Measurements from ENCODE around the gene SEC11C.

The SEC11C gene

DNA sequence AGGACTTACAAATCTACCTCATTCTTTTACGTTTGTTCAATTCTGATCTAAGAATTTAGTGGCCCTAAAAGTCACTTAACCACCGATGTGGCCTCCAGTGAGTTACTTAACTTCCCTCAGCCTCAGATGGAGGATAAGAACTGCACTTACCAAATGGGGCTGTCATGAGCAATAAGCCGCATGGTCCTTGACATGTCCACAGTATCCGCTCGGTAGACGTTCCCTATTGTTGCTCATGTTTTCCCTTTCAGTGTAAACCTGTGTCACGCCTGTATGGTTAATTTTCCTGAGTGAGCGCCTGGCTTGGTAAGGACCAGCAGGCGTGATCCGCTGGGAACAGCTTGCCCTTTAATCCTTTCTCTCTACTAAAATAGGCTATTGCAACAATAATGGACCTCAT lies 20.3 kb downstream of the SEC11C start:
- H3K4me3 Mint-ChIP-seq: no peak overlapping the region
- no peaks in the 10 kb centered on the region for H3K4me1 Mint-ChIP-seq
- no peaks in the 10 kb centered on the region for H3K9me3 Mint-ChIP-seq
- no peak for ATAC-seq
- peaks cover 22% of the 10 kb centered on the region for H3K36me3 Mint-ChIP-seq (ENCODE audit: low read depth)
- no peak overlapping the region for H3K27ac Mint-ChIP-seq
- DNase-seq: no peak
- no peaks in the 10 kb centered on the region for H3K27me3 Mint-ChIP-seq

DNA sequence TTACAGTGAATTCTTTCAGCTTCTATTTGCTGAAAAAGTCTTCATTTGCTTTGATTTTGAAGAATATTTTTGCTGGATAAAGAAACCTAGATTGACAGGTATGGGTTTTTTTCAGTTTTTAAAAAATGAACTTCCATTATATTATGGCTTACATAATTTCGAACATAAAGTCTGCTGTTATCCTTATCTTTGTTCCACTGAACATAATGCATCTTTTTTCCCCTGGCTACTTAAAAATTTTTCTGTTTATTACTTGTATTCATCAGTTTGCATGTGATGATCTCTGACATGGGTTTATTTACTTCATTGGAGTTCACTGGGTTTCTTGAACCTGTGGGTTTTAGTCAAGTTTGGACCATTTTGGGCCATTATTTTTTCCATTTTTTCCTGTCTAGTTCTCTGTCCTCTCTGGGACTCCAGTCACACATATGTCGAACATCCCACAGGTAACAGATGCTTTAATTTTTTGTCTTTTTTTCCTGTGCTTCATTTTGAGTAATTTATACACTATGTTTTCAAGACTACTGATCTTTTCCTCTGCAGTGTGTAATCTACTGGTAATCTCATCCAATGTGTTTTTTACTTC lies 33.1 kb downstream of the SEC11C start:
- DNase-seq (no peak), ATAC-seq (no peak)
- Mint-ChIP-seq H3K4me3 (no peak overlapping the region), H3K4me1 (no peaks in the 10 kb centered on the region), H3K9me3 (peaks cover 30% of the 10 kb centered on the region), H3K27ac (no peak overlapping the region), H3K27me3 (peaks cover 12% of the 10 kb centered on the region), H3K36me3 (ENCODE audit: low read depth) (peaks cover 2% of the 10 kb centered on the region)

DNA sequence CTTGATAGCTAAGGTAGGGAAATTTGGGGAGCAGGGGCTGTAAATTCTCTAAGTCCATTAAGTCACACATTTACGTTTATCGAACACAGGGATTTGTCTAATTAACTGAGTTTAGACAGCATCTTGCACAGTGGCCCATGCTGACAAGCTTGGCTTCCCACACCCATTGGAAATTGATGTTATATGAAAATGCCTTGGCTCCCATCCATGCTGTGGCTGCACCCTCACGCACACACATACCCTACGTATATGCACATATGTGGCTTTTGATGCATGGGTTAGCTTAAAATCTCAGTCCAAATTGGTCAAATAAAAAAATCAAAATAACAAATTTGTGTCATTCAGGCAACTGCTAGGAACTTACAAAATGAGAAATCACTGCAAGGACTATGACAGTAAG lies 37.8 kb downstream of the SEC11C start:
- ATAC-seq: no peak
- peaks cover 2% of the 10 kb centered on the region for H3K36me3 Mint-ChIP-seq (ENCODE audit: low read depth)
- H3K27me3 Mint-ChIP-seq: peaks cover 6% of the 10 kb centered on the region
- DNase-seq: no peak
- H3K9me3 Mint-ChIP-seq: peaks cover 15% of the 10 kb centered on the region
- H3K27ac Mint-ChIP-seq: no peak overlapping the region
- no peaks in the 10 kb centered on the region for H3K4me1 Mint-ChIP-seq
- no peak overlapping the region for H3K4me3 Mint-ChIP-seq

DNA sequence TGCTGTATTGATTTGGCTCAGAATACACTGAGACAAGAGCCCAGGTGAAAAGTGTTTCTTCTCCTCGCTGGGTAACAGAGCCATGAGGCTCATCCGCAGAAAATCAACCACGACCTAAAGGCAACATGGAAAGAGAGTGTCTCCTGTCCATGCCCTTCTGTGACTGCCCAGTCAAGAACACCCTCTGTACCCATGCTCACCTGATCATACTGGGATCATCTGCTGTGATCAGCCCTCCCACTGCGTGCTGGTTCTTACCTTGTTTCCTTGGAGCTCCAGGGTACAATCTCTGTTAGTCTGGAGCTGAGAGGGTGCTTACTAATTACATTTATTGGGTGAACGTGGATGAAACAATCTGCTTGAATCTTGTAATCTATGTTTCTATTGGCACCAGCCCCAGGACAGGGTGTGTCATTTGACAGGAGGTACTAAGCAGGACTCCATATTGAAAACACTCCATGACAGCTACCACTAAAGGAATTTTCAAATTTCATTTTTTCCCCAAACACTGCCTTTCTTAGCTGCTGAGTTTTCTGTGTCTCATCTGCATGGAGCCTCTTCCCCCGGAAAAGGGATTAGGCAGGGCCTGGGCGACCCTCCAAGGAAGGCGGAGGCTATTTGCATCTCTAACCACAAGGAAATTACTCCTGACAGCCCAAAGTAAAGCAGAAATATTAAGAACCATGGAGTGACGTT lies 40.6 kb downstream of the SEC11C start:
- H3K27ac Mint-ChIP-seq: no peak overlapping the region
- ATAC-seq (no peak), DNase-seq (no peak)
- no peaks in the 10 kb centered on the region for H3K9me3 Mint-ChIP-seq
- no peaks in the 10 kb centered on the region for H3K4me1 Mint-ChIP-seq
- peaks cover 11% of the 10 kb centered on the region for H3K27me3 Mint-ChIP-seq
- no peak overlapping the region for H3K4me3 Mint-ChIP-seq
- no peaks in the 10 kb centered on the region for H3K36me3 Mint-ChIP-seq (ENCODE audit: low read depth)

DNA sequence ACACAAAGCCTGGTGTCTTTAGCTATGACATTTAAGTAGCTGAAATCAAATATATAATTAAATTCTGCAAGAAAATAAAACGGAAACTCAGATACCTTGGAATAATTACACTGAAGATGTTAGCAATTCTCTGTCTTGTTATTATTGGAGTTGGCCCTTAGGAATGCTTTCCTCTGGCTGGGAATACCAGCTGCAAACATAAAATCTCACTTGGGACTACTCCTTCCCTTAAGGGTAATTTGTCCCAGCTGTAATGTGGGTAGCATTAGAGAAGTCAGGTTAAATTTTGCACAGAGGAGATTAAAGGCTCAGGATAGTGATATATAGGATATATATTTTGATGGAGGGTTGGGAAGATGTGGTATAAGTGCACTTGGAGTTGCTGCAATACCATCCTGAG lies 43.0 kb downstream of the SEC11C start:
- Mint-ChIP-seq H3K27me3 (peaks cover 8% of the 10 kb centered on the region), H3K4me3 (no peak overlapping the region), H3K9me3 (no peaks in the 10 kb centered on the region), H3K4me1 (no peaks in the 10 kb centered on the region), H3K36me3 (ENCODE audit: low read depth) (no peaks in the 10 kb centered on the region), H3K27ac (no peak overlapping the region)
- DNase-seq (no peak), ATAC-seq (no peak)

DNA sequence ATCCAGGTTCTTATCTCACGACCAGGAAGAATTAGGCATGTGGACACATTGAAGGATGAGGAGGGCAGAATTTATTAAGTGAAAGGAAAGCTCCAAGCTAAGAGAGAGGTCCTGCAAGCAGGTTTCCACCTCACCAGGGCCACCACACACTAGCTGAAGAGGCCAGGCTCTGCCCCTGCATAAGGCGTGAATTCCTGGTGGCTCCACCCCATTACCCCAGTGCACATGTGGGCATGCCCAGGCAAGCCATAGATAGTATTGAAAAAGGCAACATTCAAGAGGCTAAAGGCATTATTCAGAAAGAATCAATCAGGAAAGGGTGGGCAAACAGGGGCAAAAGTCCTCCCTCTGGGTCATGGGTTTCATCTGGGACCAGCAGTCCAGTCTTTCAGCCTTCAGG lies 49.3 kb downstream of the SEC11C start:
- Mint-ChIP-seq H3K4me1 (no peaks in the 10 kb centered on the region), H3K9me3 (no peaks in the 10 kb centered on the region), H3K27me3 (peaks cover 5% of the 10 kb centered on the region), H3K36me3 (ENCODE audit: low read depth) (no peaks in the 10 kb centered on the region), H3K27ac (no peak overlapping the region), H3K4me3 (no peak overlapping the region)
- no peak for DNase-seq
- no peak for ATAC-seq

DNA sequence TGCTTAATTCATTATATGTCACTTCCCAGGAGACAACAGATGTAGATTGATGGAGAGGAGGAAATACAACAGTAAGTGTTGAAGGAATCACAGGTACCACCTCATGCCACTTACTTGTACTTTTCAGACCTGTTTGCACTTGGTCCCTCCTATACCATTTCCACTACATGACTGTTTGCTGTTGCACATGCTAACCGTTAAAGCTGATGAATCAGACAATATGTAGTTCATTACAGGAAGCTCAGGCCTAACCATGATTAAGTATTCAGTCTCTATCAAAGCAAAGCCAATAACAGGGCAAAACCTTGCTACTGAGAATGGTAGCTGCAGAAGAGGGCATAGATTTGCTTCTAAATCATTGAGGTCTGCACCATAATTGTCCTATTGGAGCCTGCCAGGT lies 50.1 kb downstream of the SEC11C start:
- no peaks in the 10 kb centered on the region for H3K9me3 Mint-ChIP-seq
- H3K4me1 Mint-ChIP-seq: no peaks in the 10 kb centered on the region
- no peak overlapping the region for H3K27ac Mint-ChIP-seq
- no peak for DNase-seq
- no peak overlapping the region for H3K4me3 Mint-ChIP-seq
- H3K27me3 Mint-ChIP-seq: peaks cover 5% of the 10 kb centered on the region
- no peak for ATAC-seq
- no peaks in the 10 kb centered on the region for H3K36me3 Mint-ChIP-seq (ENCODE audit: low read depth)

DNA sequence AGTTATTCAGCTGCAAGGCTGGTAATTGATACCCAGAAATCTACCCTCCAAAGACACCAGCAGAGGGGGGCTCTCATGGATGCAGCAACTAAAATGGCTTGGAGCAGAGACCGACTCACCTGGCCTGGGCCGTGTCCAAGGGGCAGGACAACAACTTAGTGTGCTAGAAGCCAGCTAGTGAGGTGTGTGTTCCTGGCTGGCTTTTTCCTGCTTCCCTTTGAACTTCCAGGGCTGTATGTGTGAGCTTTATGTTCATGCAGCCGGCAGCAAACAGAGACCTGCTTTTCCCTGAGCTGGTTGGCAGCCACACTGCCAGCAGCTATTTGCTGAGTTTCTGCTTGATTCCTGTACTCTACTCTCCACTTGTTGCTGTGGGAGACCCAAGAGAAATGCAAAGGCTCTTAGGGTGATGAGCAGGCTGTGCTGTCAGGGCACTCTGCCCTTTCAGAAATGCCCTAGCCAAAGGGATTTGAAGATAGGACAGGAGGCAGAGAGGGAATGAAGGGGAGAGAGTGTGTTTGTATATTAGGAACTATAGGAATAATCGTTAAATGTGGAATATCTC lies 56.6 kb downstream of the SEC11C start:
- H3K4me1 Mint-ChIP-seq: no peaks in the 10 kb centered on the region
- H3K9me3 Mint-ChIP-seq: no peaks in the 10 kb centered on the region
- H3K4me3 Mint-ChIP-seq: no peak overlapping the region
- ATAC-seq (no peak), DNase-seq (no peak)
- no peaks in the 10 kb centered on the region for H3K36me3 Mint-ChIP-seq (ENCODE audit: low read depth)
- H3K27ac Mint-ChIP-seq: no peak overlapping the region
- H3K27me3 Mint-ChIP-seq: peaks cover 20% of the 10 kb centered on the region

DNA sequence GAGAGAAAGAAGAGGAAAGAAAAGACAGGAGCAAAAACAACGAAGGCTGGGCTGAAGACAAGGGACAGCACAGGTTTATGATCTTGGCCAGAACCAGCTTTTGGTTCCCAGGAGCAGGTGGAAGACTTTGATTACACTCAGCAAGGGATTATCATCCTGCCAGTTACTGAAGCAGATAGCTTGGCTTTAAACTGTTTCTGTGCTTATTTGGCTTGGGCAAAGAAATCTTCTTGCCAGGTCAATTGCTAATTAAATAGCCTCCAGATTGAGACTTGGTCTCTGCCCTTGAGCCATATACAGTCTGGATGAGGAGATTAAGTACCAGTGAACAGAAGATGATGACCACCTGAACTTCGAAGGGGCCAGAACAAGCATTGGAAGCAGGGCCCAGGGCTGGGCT lies 58.0 kb downstream of the SEC11C start:
- Mint-ChIP-seq H3K27ac (no peak overlapping the region), H3K4me3 (no peak overlapping the region), H3K36me3 (ENCODE audit: low read depth) (no peaks in the 10 kb centered on the region), H3K27me3 (peaks cover 22% of the 10 kb centered on the region), H3K4me1 (no peaks in the 10 kb centered on the region), H3K9me3 (no peaks in the 10 kb centered on the region)
- ATAC-seq (no peak), DNase-seq (no peak)

DNA sequence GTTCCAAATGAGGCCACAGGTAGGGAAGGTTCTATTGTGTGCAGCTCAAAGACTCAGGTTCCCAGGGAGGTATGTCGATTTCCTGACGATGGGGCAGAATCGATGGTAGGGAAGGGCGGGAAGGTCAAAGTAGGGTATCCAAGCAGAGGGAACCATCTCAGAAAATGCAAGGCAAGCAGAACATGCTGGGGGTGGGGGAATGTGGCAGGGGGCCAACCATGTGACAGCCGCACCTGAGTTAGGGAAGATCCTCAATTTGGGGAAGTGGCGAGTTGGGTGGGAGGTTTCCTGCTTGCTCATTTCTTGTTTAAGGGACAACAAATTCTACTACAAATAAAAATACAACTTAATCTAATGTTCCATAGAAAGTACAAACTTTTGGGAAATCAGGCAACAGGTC lies 58.5 kb downstream of the SEC11C start:
- Mint-ChIP-seq H3K4me1 (no peaks in the 10 kb centered on the region), H3K27ac (no peak overlapping the region), H3K27me3 (peaks cover 20% of the 10 kb centered on the region), H3K36me3 (ENCODE audit: low read depth) (no peaks in the 10 kb centered on the region), H3K4me3 (no peak overlapping the region), H3K9me3 (no peaks in the 10 kb centered on the region)
- ATAC-seq (no peak), DNase-seq (no peak)

DNA sequence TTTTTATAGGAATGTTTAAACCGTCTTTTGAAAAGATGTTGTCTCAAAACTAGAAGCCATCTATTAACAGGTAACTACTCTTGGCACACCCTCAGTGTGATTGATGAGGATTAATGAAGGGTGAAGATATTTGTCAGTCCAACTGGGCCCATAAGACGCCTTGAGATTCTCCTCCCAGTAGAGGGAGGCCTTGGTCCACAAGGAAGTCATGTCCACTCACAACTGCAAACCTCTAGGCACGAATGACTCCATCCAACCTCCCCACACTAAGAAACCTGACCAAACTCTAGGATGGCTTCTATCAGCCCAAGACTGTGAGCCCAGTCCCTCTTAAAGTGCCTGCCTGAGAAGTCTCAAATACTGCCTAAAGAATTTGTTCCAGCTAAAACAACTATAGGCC lies 61.1 kb downstream of the SEC11C start:
- no peaks in the 10 kb centered on the region for H3K4me1 Mint-ChIP-seq
- no peaks in the 10 kb centered on the region for H3K9me3 Mint-ChIP-seq
- ATAC-seq (no peak), DNase-seq (no peak)
- H3K36me3 Mint-ChIP-seq (ENCODE audit: low read depth): no peaks in the 10 kb centered on the region
- no peak overlapping the region for H3K4me3 Mint-ChIP-seq
- H3K27ac Mint-ChIP-seq: no peak overlapping the region
- H3K27me3 Mint-ChIP-seq: peaks cover 16% of the 10 kb centered on the region

DNA sequence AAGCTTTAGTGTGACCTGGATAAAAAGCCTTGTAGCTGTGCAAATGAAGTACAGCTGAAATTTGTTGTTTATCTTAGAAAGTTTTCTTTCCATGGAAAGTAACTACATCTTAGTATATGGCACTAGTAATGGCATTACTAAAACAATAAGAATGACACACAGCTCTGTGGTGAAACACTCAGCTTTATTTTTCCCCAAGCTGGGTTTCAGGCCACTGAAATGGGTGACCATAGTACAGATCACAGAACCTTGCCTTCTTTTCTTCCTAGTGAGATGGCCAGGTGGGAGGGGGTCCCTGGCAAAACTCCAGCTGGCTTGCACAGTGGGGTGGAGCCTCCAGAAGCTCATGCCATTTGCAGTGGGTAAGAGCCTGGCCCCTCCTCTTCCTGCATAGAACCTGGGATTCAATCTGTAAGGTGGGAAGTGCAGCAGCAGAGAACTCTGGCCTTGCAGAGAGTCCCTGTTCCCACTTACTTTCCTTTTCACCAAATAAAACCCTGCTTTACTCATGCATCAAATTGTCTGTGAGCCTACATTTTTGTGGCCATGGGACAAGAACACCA lies 62.7 kb downstream of the SEC11C start:
- H3K9me3 Mint-ChIP-seq: no peaks in the 10 kb centered on the region
- H3K4me3 Mint-ChIP-seq: no peak overlapping the region
- no peak overlapping the region for H3K27ac Mint-ChIP-seq
- H3K27me3 Mint-ChIP-seq: peaks cover 15% of the 10 kb centered on the region
- H3K36me3 Mint-ChIP-seq (ENCODE audit: low read depth): no peaks in the 10 kb centered on the region
- DNase-seq (no peak), ATAC-seq (no peak)
- H3K4me1 Mint-ChIP-seq: no peaks in the 10 kb centered on the region

DNA sequence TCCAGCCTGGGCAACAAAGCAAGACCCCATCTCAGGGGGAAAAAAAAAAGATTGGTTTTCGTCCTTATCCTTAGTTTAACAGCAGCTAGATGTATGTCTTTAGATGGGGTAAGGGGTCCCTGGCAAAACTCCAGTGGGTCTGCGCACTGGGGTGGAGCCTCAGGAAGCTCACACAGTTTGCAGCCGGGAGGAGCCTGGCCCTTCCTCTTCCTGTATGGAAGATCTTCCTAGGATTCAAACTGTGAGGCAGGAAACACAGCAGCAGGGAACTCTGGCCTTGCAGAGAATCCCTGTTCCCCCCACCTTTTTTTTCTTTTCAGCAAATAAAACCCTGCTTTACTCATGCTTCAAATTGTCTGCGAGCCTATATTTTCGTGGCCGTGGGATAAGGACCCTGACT lies 67.8 kb downstream of the SEC11C start:
- H3K9me3 Mint-ChIP-seq: no peaks in the 10 kb centered on the region
- DNase-seq: no peak
- peaks cover 12% of the 10 kb centered on the region for H3K27me3 Mint-ChIP-seq
- no peak overlapping the region for H3K4me3 Mint-ChIP-seq
- no peak overlapping the region for H3K27ac Mint-ChIP-seq
- no peaks in the 10 kb centered on the region for H3K4me1 Mint-ChIP-seq
- no peaks in the 10 kb centered on the region for H3K36me3 Mint-ChIP-seq (ENCODE audit: low read depth)
- ATAC-seq: no peak
